DMS 273 (cell line): ENCODE measurements around the gene RAB11FIP4.

Experiments used
- DNase-seq: peaks from one replicate; lab custom pipeline; 2025; ENCODE audit not compliant: unreplicated experiment; lab: John Stamatoyannopoulos, UW

The RAB11FIP4 gene

DNA sequence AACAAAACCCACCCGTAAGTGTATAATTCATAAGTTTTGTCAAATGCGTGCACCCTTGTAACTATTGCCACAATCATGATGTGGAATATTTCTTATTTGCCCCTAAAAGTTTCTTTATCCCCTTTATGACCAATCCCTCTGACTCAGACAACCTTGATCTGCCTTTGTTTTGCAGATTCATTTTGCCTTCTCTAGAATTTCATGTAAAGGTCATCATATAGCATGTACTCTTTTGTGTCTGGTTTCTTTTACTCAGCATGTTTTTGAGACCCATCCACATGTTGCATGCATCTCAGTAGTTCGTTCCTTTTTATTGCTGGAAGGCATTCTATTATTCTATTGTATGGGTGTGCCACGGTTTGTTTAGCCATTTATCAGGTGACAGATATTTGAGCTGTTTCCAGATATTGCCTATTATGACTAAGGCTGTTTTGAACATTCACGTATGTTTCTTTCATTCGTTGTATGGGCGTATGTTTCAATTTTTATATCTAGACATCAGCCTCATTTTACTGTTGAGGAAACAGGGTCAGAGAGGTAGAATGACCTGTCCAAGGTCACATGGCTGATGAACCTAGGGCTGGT, 192.4 kb downstream of the RAB11FIP4 start:
- DNase-seq = no peak

DNA sequence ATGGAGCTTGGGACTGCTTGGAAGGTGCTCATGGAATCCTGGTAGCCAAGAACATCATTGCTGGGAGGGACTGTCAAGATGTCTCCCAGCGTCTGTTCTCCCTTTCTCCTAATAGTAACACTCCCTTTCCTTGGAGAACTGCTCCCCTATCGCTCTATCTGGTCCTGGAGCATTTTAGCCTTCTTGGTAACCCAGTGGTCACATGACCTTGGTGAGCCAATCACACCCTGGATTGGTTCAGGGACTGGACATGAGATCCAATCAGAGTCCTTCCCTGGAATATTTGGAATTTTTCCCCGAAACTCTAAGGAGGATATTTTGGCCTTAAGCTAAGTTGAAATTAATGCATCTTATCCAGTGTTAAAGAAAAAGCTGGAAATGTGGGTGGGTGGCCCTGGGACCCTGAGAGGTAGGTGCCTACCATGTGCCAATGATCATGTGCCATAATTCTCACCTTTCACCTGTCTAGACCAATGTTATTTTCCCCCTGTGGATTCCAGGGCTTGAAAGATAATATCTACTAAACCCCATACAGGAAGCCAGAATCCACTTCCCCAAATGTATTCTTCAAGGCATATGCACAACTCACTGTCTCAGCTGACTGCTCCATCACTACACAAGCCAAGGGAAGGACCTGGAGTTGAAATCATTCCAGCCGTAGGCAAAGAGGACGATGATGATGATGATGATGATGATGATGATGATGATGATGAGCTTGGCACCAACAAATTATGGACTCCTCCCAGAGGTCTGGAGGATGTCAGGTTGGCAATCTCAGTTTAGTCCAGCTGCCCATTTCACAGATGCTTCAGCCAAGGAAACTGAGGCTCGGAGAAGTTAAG, 193.2 kb downstream of the RAB11FIP4 start:
- DNase-seq = peak; percentile 17

DNA sequence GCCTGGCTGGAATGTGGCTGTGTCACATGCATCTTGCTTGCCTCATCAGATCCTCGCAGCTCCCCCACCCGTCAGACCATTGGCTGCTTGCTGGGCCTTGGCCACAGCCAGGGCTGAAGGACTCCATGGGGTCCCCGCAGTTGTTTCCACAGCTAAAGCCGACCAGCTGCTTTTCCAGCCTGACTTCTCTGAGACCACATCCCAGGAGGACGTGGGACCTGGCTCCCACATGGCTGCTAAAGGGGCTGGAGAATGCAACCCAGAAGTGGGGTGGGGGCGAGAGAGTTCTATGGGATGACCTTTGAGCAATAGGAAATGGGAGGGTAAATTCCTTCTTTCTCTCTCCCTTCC, 193.8 kb downstream of the RAB11FIP4 start:
- DNase-seq = no peak

DNA sequence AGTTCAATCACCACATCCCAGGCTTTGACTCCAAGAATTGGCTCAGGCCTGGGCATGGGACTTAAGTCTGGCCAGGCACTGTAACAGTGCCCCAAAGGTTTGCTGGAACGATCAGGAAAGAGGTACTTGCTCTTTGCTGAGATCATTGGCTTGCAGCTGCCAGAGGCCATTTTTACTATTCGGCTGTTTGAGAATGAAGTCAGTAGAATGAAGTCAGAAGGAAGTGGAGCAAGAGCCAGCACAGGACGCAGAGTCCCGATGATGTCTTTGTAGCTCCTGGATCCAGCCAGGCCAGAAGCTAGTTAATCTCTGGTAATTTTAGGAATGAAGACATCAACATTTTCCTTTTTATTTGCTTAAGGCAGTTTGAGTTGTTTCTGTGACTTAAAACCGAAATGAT, 195.5 kb downstream of the RAB11FIP4 start:
- DNase-seq = no peak

DNA sequence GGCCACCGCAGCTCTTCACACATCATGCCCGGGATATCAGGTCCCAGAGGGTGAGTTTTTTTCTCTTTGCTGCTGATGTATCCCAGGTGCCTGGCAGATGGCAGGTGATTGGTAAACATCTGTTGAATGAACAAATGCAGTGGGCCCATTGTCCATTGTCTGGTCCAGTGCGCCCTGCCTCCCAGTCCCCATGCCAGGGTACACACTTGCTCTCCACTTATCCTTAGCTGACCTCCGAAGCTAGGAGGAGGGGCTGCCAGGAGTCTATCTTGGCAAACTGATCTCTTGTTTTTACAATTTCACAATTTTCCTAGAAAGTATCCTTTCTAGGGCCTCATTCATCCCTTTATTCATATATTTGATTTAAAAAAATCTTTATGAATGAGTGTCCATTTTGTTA, 196.0 kb downstream of the RAB11FIP4 start:
- DNase-seq = peak; percentile 18
